Nephron (organoid): Measurements from ENCODE around the gene GRAMD2A.

Experiments
- H3K27ac Mint-ChIP-seq, 3 experiments: 2 replicates each; pipeline ENCODE4 v1.8.0; 2020; ENCODE audit warnings: mixed read lengths in 3 of 3, mild to moderate bottlenecking in 2 of 3, moderate library complexity in 1 of 3
- H3K27me3 Mint-ChIP-seq: 2 replicates; pipeline ENCODE4 v1.8.0; 2021; ENCODE audit warnings: low read depth, mild to moderate bottlenecking, moderate library complexity, mixed read lengths
- H3K36me3 Mint-ChIP-seq: 2 replicates; pipeline ENCODE4 v1.8.0; 2020; ENCODE audit warnings: low read depth, mixed read lengths
- H3K4me1 Mint-ChIP-seq: 2 replicates; pipeline ENCODE4 v1.8.0; 2020; ENCODE audit warnings: mixed read lengths
- H3K4me3 Mint-ChIP-seq, 3 experiments: 2 replicates each; pipeline ENCODE4 v1.8.0; 2020; ENCODE audit warnings: mild to moderate bottlenecking in 3 of 3, mixed read lengths in 3 of 3, moderate library complexity in 2 of 3
- H3K9me3 Mint-ChIP-seq: 2 replicates; pipeline ENCODE4 v1.8.0; 2020; ENCODE audit warnings: mixed read lengths
- CTCF ChIP-seq, 3 experiments: fragments of 200-600 bp; sonication (generic); IDR thresholded peaks; one replicate each; pipeline ENCODE4 v1.5.0; 2021; ENCODE audit warnings: antibody characterized with exemption in 3 of 3; ENCODE audit not compliant: unreplicated experiment in 3 of 3

Gene GRAMD2A

DNA sequence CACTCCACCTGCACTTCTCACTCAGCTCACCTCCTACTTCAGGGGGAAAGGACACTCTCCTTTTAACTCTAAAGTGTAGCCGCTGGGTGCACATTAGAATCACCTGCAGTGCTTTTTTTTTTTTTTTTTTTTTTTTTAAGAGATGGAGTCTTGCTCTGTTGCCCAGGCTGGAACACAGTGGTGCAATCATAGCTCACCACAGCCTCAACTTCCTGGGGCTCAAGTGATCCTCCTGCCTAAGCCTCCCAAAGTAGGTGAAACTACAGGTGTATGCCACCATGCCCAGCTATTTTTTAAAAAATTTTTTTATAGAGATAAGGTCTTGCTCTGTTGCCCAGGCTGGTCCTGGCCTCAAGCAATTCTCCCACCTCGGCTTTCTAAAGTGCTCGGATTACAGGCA is 20.8 kb downstream of the GRAMD2A start:
- Mint-ChIP-seq H3K9me3 (no peaks in the 10 kb centered on the region), H3K4me3 (no peak overlapping the region), H3K36me3 (no peaks in the 10 kb centered on the region), H3K4me1 (no peaks in the 10 kb centered on the region), H3K27ac (no peak overlapping the region), H3K27me3 (peaks cover 19% of the 10 kb centered on the region)
- TF ChIP-seq CTCF (IDR thresholded peaks at IDR 0.05; ENCODE audit: unreplicated experiment in 3 of 3), result no peak

DNA sequence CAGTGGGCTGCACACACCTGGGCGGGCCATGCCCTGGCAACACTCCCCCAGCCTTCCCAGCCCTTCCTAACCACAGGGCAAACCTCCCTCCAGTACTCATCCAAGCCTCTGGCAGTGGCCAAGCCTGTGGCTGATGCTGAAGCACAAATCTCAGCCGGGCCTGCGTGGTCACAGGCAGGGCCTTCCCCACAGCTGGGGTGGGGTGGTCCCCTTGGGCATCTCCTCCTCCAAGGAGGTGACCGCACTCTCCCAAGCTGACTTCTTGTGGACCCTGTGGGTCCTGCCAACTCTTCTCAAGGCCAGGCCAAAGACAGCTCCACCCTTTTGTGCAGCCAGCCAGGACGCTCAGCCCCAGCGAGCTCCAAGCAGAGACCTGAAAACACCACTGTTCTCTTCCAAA is 21.4 kb downstream of the GRAMD2A start:
- H3K9me3 Mint-ChIP-seq, result no peaks in the 10 kb centered on the region
- H3K27me3 Mint-ChIP-seq, result peaks cover 15% of the 10 kb centered on the region
- TF ChIP-seq CTCF (IDR thresholded peaks at IDR 0.05; ENCODE audit: unreplicated experiment in 3 of 3), result no peak
- H3K4me1 Mint-ChIP-seq, result no peaks in the 10 kb centered on the region
- no peak overlapping the region for H3K4me3 Mint-ChIP-seq
- no peaks in the 10 kb centered on the region for H3K36me3 Mint-ChIP-seq
- no peak overlapping the region for H3K27ac Mint-ChIP-seq

- Mint-ChIP-seq H3K4me1 (no peaks in the 10 kb centered on the region), H3K4me3 (no peak overlapping the region), H3K36me3 (no peaks in the 10 kb centered on the region), H3K27me3 (peaks cover 9% of the 10 kb centered on the region), H3K9me3 (no peaks in the 10 kb centered on the region), H3K27ac (no peak overlapping the region)
- TF ChIP-seq CTCF (IDR thresholded peaks at IDR 0.05; ENCODE audit: unreplicated experiment in 3 of 3), result no peak
These were observed 22.2 kb downstream of the GRAMD2A start for GRCh38 chr15:72175186-72176044.

DNA sequence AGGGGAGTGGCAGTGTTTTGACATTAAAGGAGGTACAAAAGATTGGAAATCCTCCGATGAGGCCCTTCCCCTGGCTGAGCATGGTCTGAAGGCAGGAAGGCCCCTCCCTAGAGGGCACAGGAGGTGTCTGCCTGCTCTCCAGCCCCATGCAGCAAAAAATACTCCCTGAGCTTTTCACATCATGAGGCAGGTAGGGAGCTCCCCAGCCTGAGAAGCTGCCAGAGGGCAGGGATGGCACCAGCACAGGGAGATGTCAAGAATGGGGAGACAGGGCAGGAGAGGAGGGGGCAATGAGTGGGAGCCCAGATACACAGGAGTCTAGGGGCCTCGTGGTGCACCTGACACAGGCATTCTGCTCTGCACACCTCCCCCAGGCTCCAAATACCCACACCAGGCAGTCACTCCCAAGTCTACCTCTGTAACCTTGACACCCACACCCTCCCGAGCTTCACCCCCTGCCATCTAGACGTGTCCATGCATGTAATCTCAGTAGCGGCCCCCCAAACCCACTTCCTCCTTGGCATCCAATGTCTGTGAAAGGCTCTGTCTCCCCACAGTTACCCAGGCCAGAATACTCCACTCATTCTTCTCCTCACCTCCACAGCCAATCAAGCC is 22.9 kb downstream of the GRAMD2A start:
- TF ChIP-seq CTCF (IDR thresholded peaks at IDR 0.05; ENCODE audit: unreplicated experiment in 3 of 3), result no peak
- H3K4me3 Mint-ChIP-seq, result no peak overlapping the region
- H3K27me3 Mint-ChIP-seq, result peaks cover 9% of the 10 kb centered on the region
- no peak overlapping the region for H3K27ac Mint-ChIP-seq
- no peaks in the 10 kb centered on the region for H3K9me3 Mint-ChIP-seq
- no peaks in the 10 kb centered on the region for H3K4me1 Mint-ChIP-seq
- no peaks in the 10 kb centered on the region for H3K36me3 Mint-ChIP-seq

DNA sequence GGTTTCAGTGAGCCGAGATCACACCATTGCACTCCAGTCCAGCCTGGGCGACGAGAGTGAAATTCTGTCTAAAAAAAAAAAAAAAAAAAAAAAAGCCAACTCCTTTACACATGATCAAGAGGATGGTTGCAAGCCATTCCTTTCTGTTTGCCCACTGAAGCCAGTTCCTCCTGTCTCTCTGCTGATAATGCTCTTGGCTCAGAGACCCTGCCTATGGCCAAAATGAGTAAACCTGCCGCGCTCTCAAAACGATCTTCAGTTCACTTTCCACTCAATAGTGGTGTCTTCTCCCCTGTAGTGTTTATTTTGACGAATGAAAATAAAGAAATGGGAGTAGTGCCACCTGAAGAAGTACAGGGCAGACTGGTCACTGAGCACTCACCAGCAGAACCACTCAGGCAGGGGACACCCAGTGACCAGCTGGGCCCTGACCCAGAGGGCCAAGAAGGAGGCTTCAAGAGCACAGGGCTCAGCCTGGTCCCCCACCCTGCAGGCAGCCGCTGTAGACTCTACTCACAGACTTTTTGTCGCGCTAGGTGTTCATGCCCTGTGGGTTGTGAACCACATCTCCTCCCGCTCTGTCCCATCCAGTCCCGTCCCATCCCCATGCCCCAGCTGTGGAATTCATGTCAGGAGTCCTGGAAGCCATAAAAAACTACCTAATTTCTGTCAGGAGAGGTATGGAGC is 23.6 kb downstream of the GRAMD2A start:
- no peak overlapping the region for H3K4me3 Mint-ChIP-seq
- no peak for TF ChIP-seq CTCF (IDR thresholded peaks at IDR 0.05; ENCODE audit: unreplicated experiment in 3 of 3)
- H3K27ac Mint-ChIP-seq, result no peak overlapping the region
- H3K36me3 Mint-ChIP-seq, result no peaks in the 10 kb centered on the region
- H3K4me1 Mint-ChIP-seq, result peaks cover under 1% of the 10 kb centered on the region
- peaks cover 9% of the 10 kb centered on the region for H3K27me3 Mint-ChIP-seq
- no peaks in the 10 kb centered on the region for H3K9me3 Mint-ChIP-seq
